Mesothelial cell of epicardium (in vitro differentiated cells): ENCODE results near the gene KIAA0930. TPM values are rescaled to one million over a fixed set of nuclear protein-coding genes. Genes with fewer than 3 reads are reported as not detected.

Experiments used
- DNase-seq, 2 experiments: peaks; one replicate each; pipeline ENCODE4 v3.0.0; 2021; ENCODE audit warnings: low spot score in 2 of 2; ENCODE audit not compliant: unreplicated experiment in 2 of 2
- H3K27ac Mint-ChIP-seq: 2 replicates; pipeline ENCODE4 v1.8.0; 2021; ENCODE audit warnings: mixed read lengths
- H3K27me3 Mint-ChIP-seq: 2 replicates; pipeline ENCODE4 v1.8.0; 2021; ENCODE audit warnings: low read depth, mixed read lengths
- H3K36me3 Mint-ChIP-seq: 2 replicates; pipeline ENCODE4 v1.8.0; 2021; ENCODE audit warnings: mixed read lengths
- H3K4me1 Mint-ChIP-seq: 2 replicates; pipeline ENCODE4 v1.8.0; 2021; ENCODE audit warnings: mixed read lengths
- H3K4me3 Mint-ChIP-seq: 2 replicates; pipeline ENCODE4 v1.8.0; 2021; ENCODE audit warnings: mild to moderate bottlenecking, moderate library complexity, mixed read lengths
- H3K9me3 Mint-ChIP-seq: 2 replicates; pipeline ENCODE4 v1.8.0; 2021; ENCODE audit warnings: mixed read lengths
- CTCF ChIP-seq: fragments of 200-600 bp; sonication (generic); IDR thresholded peaks from one replicate; pipeline ENCODE4 v1.5.0; 2021; ENCODE audit warnings: antibody characterized with exemption; ENCODE audit not compliant: unreplicated experiment
- total RNA-seq: library from RNA; stranded (reverse); gene quantifications from 3 replicates; pipeline ENCODE4 v1.2.1, GENCODE V29; 2021

Gene KIAA0930
- total RNA-seq, 1 donor from 2014 or later: 31.1 TPM

DNA sequence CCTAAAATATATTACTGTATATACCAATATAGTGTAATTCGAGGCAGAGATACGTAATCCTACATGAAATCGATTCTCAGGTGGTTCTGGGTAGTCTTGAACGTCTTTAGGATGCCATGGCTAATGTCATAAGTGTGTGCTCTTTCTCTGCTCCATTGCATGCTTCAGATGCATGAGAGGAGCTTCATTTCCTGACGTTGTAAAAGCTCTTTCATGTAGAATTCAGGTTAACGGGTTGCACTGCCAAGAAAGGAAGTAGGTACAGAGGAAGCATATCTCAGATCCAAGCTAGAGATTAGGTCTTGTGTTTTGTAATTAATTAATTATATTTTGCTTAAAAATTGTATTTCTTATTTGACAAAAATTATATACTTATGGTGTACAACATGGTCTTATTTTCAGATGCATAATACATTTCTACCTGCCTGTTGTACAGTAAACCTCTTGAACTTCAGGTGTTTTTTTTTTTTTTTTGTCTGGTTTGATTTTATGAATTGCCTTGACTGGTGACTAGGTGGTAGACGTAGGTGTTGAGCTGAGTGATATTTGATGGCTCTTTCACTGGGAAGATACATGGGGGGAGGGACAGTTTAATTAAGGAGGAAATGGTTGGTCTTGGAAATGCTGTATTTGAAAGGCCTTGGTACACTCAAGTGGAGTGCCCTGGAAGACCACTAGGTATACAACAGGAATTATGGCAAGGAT is 67.7 kb downstream of the KIAA0930 start:
- Mint-ChIP-seq H3K27ac (no peak overlapping the region), H3K9me3 (no peaks in the 10 kb centered on the region), H3K27me3 (no peaks in the 10 kb centered on the region), H3K4me3 (no peak overlapping the region), H3K36me3 (peaks cover 41% of the 10 kb centered on the region), H3K4me1 (peaks cover 6% of the 10 kb centered on the region)
- no peak for TF ChIP-seq CTCF
- no peak for DNase-seq

DNA sequence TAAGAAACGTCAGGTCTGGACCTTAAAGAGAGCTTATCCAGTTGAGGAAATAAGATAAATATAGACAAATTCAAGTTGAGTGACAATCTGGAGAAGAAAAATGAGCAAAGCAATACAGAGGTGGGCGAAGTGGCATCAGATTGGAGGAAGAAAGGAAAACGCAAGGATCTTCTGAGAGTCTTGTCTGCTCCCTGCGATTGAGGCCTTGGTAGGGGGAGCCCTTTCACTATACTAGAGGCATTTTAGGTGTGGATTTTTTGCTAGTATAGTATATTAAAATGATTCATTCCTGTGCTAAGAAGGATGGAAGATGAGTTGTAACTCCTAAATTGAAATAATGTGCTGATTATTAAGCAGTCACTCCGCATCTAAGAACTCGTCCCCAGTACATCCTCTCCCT is 68.9 kb downstream of the KIAA0930 start:
- DNase-seq: no peak
- Mint-ChIP-seq H3K27me3 (no peaks in the 10 kb centered on the region), H3K4me3 (no peak overlapping the region), H3K9me3 (no peaks in the 10 kb centered on the region), H3K36me3 (peaks cover 41% of the 10 kb centered on the region), H3K27ac (no peak overlapping the region), H3K4me1 (peaks cover 6% of the 10 kb centered on the region)
- no peak for TF ChIP-seq CTCF

DNA sequence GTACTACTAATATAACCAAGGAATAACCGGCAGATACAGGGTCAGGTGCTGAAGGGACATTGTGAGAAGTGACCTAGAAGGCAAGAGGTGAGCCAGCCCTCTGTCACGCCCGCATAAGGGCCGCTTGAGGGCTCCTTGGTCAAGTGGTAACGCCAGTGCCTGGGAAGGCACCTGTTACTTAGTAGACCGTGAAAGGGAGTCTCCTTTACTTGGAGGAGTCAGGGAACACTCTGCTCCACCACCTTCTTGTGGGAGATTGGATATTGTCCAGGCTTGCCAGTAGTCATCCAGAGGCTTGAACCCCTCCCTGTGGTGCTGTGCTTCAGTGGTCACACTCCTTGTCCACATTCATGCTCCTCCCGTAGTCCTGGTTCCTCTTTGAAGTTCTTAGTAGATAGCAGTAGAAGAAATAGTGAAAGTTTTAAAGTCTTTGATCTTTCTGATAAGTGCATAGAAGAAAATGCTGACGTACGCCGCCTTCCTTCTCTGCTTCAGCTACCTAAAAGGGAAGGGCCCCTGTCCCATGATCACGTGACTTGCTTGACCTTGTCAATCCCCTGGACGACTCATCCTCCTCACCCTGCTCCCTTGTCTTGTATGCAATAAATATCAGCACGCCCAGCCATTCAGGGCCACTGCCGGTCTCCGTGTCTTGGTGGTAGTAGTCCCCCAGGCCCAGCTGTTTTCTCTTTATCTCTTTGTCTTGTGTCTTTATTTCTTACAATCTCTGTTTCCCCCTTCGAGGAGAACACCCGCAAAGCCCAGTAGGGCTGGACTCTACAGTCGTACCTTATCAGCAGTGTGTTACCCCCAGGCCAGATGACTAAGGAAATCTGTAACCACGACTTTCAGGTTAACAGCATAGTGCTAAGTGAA is 70.9 kb downstream of the KIAA0930 start:
- Mint-ChIP-seq H3K4me3 (no peak overlapping the region), H3K36me3 (peaks cover 30% of the 10 kb centered on the region), H3K9me3 (no peaks in the 10 kb centered on the region), H3K27me3 (no peaks in the 10 kb centered on the region), H3K4me1 (peaks cover 19% of the 10 kb centered on the region), H3K27ac (peak overlapping the region; percentile 45)
- DNase-seq: no peak
- no peak for TF ChIP-seq CTCF

DNA sequence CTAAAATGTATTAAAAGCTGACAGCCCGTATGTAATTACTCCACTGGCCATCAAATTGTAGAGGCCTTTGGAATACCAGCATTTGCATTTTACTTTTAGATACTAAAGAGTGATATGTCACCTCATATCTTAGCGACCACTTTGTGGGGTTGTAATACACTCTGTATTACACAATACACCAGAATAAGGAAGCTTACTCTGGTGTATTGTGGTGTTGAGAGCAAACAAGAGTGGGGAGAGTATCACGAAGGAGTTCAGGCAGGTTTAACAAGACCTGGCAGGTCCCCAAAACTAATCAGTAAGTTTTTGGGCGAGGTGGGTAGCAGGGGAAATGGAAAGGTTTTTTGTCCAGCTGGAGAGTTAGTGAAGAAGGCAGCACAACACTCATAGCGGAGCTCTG is 73.8 kb downstream of the KIAA0930 start:
- Mint-ChIP-seq H3K27me3 (no peaks in the 10 kb centered on the region), H3K4me1 (peaks cover 31% of the 10 kb centered on the region), H3K36me3 (peaks cover 18% of the 10 kb centered on the region), H3K9me3 (no peaks in the 10 kb centered on the region), H3K4me3 (no peak overlapping the region), H3K27ac (no peak overlapping the region)
- no peak for DNase-seq
- TF ChIP-seq CTCF: no peak

- peak; percentile 32 to 48 for DNase-seq
- H3K4me1 Mint-ChIP-seq: peaks cover 28% of the 10 kb centered on the region
- peak overlapping the region; percentile 95 for H3K27ac Mint-ChIP-seq
- peaks cover 7% of the 10 kb centered on the region for H3K36me3 Mint-ChIP-seq
- peak overlapping the region; percentile 89 for H3K4me3 Mint-ChIP-seq
- no peaks in the 10 kb centered on the region for H3K27me3 Mint-ChIP-seq
- no peaks in the 10 kb centered on the region for H3K9me3 Mint-ChIP-seq
- TF ChIP-seq CTCF: no peak
Observed at GRCh38 chr22:45164270-45165088, 76.2 kb downstream of the KIAA0930 start.
